ENCODE measurements around the gene SFTPA2.
"Not testable (repeated sequence)": the region's sequence is repeated elsewhere in the genome, so short reads cannot be mapped to it uniquely, and the experiment has no call there.

Gene SFTPA2

DNA sequence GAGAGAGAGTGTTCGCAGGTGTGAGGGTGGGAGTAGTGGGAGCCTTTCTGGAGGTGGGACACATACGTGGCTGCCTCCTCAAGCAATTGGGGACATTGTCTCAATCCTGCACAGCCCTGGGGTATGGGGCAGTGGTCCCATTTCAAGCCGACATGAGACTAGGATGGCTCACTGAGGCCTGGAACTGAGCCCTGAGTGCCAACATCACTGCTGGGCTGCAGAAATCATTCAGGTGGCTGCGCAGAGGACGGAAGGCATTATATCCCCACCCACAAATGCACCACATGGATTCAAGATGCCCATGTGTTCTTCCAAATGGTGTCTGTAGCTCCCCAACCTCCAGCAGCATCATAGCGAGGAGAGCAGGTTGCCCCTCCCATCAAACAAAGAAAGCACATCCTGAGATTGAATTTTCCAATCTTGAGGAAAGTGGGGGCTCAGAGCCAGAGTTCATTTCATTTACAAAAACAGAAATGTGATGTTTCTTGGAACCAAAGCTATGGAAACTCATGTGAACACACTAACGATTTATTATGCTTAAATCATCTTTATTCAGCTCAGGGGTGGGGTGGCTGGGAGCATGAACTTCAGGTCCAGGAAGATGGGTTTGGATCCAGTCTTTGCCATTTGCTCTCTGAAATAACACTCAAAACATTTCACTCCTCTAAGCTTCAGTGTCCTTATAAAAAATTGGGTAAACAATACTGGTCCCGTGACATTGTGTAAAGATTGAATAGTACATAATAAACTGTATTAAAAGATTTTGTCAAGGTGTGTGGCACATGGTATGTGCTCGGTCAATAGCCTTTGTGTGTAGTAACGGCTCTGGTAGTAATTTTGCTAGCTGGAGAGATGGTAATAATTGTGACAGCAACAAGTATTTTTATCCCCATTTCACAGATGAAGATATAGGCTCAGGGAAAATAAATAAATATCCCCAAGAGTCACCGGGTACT lies 4.6 kb downstream of the SFTPA2 start:
- DNase-seq = no peak

DNA sequence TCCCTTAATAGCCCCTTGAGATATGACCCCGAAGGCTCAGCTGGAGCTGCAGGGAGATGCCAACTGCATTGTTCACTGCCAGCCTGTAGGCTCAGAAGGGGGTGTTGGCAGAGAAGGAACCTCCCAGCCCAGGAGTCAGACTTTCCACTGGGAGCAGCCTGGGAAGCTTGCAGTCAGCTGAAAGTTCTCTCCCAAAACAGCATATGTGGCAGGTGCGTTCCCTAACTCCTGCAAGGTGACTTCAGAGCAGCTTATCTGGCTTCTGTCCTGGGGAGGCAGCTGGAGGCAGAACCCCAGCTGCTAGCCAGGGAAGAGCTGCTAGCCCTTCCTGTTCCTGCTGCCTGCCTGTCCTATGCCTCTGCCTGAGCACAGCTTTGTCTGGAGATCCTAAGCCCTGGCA lies 8.1 kb downstream of the SFTPA2 start:
- DNase-seq = no peak

DNA sequence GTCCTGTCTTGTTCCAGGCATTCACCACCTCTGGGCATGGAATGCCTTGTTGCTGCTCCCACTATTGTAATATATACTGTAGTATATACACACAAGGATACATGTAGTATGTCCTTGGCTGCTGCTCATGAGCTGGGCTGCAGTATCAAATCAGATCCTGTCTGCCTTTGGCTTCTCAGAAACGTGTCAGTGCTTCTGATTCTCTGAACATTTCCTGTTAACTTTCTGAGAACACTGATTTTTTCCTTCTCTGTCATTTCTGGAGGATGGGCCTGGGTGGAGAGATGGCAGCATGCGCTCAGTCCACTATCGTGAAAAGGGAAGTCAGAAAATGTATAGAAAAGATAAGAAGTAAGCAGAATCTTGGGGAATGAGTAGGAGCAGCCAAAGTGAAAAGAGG lies 12.2 kb downstream of the SFTPA2 start:
- DNase-seq = no peak

DNA sequence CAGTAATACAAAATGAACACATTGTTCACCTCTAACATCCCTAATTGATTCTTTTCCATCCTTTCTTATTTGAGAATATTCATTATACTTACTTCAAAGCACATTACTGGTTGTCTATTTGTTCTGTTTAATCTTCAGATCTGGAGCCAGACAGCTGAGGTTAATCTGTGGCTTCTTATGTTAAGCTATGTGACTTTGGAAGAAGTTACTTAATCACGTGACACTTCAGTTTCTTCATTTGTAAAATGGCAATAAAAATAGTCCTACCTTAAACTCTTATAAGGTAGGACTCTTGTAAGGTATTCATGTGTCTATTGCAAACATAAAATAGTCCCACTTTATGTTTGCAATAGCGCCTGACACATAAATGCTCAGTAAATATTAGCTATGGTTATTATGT lies 13.1 kb downstream of the SFTPA2 start:
- not testable (repeated sequence) for DNase-seq

DNA sequence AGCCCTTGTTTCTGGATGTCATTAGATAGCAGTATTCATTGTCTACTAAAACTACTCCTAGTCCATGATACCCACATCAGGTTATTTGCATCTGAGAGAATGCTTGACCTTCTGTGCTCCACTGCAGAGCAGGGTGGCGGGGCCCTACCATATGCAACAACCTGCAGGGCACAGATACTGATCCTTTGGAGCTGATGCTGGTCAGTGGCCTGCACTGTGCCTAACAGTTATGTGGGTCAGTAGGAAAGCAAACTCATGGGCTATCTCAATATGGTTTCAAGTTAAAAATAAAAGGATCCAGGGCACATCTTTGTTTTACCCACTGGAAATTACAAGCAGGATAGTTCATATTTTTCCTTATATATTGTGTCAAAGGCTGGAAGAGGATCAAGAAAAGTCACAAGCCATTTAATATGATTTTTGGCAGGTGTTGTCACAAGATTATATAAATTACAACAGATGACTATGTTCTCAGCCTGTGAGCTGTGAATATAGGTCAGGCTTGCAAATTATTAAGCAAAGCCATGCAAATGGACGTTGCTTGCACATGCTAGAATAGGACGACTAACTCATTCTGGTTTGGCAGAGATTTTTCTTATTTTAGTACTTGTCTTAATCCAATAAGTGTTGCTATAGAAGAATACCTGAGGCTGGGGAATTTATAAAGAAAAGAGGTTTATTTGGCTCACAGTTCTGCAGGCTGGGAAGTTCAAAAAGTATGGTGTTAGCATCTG lies 15.1 kb downstream of the SFTPA2 start:
- DNase-seq = not testable (repeated sequence)

DNA sequence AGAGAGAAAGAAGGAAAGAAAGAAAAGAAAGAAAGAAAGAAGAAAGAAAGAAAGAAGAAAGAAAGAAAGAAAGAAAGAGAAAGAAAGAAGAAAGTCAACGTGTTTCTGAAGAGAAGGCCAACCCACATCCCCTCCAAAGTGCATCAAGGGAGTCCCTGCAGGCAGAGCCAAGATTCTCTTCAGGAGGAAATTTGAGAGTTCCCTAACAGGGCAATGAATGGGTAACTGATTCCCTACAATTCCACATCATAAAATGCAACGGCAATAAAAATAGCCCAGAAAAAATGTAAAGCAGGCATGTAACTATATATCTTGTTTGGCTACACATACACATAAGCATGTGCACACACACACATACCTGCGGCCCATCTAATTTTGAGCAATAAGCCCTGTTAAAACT lies 15.8 kb downstream of the SFTPA2 start:
- DNase-seq = not testable (repeated sequence)

DNA sequence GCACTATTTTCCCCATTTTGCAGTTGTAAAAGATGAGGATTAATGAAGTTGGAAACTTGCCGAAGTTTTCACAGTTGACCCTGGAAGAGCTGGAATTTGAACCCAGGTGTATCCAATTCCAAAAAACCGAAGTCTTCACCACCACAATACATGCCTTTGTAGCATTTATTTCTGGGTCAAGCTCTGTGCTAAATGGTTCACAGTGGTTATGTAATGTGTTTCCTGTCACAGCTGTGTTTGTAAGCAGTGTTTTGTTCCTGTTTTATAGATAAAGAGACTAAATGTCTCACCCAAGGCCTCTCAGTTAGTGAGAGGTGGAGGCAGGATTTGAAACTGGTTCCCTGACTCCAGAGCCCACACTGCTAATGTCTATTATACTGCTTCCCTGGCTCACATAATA lies 17.6 kb downstream of the SFTPA2 start:
- DNase-seq = no peak

DNA sequence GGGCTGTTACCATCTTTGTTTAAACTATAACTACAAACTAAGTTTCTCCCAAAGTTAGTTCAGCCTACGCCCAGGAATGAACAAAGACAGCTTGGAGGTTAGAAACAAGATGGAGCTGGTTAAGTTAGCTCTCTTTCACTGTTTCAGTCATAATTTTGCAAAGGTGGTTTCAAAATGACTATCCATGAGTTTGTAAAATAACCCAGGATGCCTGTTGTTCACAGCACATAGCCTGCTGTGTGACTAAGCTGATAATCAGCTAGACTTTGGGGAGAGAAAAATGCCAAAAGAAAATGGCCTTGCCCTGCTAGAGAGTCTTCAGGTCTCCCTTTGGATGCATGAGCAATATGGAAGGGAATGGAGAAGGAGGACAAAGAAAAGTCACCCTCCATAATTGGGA lies 19.3 kb downstream of the SFTPA2 start:
- not testable (repeated sequence) for DNase-seq

DNA sequence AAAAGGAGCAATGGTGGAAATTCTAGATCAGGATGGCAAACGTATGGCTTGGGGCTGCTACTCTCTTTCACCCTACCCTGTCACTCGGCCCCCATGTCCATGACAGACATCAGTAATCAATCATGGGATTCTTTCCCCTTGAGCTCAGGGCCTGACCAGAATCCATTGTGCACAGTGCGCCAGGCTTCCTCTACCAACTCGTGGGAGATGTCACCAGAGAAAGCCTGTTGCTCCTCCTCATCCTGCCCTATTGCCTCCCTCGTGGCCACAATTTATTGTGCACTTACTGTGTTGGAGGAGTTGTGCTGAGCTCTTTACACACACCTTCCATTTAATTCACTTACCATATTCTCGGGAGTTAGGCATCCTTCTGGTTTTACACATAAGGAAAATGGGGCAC lies 21.9 kb downstream of the SFTPA2 start:
- DNase-seq = not testable (repeated sequence)

DNA sequence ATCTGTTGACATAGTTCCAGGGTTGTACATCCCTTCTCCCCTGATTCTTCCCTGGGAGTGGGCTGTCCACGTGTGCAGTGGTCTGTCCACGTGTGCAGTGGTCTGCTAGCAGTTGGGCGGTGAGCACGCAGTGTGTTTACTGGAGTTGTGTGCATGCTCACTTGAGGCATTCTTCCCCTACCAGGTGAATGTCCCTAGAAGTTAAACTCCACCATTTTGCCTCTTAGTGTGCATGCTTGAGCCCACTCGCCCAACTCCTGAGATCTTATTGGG lies 26.4 kb downstream of the SFTPA2 start:
- not testable (repeated sequence) for DNase-seq

DNA sequence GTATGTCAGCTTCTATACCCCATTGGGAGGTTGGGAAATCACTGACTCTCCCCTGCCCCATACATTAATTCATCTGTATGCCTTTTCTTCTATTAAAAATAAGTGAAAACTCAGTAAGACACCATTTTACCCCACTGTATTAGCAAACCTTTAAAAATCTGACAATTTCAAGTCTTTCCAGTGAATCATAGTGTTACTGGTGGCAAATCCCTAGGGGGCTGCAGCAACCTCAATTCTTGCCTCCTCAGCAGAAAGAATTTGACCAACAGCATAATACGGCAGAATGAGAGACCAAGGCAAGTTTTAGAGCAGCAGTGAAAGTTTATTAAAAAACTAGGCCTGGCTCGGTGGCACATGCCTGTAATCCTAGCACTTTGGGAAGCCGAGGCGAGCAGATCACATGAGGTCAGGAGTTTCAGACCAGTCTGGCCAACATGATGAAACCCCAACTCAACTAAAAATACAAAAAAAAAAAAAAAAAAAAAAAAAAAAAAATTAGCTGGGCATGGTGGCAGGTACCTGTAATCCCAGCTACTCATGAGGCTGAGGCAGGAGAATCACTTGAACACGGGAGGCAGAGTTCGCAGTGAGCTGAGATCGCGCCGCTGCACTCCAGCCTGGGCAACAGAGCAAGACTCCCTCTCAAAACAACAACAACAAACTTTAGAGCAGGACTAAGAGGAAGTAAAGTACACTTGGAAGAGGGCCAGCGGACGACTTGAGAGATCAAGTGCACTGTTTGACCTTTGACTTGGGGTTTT lies 26.9 kb downstream of the SFTPA2 start:
- not testable (repeated sequence) for DNase-seq

DNA sequence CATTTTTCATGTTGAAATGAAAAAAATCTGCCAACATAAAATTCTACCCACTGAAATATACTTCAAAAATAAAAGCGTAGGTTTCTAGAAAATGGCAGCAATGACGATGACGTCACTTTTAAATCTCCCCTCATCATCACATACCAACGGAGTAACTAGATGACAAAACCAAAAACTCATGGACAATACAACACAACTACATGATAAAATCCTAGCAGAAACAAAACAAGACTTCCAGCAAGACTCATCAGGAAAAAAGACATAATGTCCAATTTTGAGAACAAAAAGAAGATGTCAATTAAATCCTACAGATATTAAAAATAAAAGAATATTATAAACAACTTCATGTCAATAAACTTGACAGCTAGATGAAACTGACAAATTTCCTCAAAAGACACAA lies 31.9 kb downstream of the SFTPA2 start:
- DNase-seq = not testable (repeated sequence)

DNA sequence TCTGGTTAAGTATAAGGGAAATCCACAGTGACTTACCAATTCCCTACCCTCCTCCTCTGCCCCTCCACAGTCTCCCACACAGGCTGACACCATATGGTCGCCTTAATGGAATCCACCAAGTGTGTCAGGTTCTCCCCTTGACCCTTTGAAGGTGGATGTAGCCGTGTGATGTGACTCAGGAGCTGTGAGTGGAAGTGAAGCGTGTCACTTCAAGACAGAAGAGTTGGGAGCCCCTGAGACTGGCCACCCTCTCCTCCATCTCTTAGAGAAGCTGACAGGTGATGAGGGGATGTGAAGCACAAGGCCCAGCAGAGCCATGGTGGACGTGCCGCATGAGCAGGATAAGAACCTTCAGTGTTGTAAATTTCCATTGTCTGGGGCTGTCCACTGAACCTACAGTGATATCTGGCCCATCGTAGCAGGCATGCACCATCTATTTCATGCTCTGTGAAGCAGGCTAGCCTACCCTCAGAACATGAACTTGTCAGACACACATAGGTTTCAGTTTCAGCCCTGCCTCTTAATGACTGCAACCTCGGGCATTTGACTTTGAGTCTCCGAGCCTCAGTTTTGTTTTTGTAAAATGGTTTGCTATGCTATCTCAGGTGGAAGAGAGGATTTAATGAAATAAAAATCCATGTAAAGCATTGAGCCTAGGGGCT lies 35.0 kb downstream of the SFTPA2 start:
- not testable (repeated sequence) for DNase-seq

DNA sequence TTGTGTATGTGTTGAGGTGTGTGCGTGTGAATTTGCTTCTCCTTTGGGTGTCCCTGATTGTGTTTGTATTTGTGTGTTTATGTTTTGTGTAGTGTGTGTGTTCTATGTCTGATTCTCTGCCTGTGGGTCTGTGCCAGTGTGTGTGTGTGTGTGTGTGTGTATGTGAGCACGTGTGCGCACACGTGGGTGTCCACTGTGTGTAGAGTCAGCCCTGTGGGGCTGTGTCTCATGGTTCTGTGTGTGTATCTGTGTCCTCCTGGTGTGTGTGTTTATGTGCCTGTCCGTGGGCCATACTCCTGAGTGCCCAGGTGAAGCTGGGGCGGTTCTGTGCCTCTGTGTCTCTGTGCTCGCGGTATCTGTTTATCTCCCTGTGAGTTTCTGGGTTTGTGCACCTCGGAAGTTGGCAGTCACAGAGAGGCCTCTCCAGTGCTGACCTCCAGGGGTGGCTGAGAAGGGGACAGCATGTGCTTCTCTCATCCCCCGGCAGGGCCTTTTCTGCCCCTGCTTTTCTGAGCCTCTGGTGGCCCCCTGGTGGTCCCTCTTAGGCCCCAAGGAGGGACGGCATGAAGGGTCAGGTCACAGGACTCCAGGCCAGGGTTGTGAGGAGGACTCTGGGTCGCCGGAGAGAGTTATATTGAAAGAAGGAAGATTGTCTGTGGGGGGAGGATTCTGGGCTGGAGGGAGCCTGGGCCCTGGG lies 36.9 kb downstream of the SFTPA2 start:
- not testable (repeated sequence) for DNase-seq

DNA sequence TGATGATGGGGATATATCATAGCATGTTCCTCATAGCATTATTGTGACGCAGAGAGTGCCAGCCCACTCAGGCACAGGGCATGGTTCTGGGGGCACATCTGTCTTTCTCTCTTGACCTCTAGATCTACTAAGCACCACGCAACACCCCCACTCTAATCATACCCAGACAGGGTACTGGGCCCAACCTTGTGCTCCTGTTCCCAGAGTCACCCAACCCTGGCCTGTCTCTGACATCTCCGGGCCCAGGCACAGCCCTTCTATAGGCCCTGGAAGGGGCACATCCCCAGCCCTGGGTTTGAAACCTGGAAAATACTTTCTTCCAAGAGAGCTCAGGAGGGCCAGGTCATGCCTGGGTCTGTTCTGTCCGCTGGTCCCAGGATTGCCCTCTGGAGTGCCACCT lies 37.7 kb downstream of the SFTPA2 start:
- not testable (repeated sequence) for DNase-seq

DNA sequence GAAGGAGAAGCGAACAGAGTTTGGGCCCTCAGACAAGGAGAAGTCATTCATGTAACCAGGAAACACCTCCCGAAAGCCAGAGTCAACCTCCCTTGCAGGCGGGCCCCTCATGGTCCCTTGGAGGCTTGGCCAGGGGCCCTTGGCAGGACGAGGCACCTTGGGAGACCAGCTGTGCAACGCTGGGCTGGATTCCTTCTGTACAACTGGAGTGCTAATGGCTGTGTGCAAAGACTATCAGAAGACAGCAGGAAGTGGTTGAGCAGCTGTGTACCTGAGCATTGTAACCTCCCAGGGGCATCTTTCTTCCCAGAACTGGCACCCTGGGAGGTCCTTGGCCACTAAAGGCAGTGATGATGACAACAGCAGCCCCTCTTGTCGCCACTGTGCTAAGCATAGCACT lies 38.5 kb downstream of the SFTPA2 start:
- not testable (repeated sequence) for DNase-seq

DNA sequence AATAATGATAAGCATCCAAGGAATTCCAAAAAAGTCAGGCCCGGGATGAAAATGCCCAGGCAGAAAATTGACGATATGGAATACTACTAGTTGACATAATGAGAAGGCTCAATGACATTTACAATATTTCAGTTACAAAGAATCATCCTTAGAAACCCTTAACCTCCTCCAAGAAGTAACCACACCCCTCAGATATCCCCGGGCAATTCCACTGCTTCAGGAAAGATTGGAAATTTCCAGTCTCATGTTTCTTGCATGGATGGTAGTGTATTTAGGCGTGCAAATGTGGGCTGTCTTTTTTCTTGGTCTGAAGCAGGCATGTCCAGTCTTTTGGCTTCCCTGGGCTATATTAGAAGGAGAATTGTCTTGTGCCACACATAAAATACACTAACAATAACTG lies 42.6 kb downstream of the SFTPA2 start:
- DNase-seq = not testable (repeated sequence)

DNA sequence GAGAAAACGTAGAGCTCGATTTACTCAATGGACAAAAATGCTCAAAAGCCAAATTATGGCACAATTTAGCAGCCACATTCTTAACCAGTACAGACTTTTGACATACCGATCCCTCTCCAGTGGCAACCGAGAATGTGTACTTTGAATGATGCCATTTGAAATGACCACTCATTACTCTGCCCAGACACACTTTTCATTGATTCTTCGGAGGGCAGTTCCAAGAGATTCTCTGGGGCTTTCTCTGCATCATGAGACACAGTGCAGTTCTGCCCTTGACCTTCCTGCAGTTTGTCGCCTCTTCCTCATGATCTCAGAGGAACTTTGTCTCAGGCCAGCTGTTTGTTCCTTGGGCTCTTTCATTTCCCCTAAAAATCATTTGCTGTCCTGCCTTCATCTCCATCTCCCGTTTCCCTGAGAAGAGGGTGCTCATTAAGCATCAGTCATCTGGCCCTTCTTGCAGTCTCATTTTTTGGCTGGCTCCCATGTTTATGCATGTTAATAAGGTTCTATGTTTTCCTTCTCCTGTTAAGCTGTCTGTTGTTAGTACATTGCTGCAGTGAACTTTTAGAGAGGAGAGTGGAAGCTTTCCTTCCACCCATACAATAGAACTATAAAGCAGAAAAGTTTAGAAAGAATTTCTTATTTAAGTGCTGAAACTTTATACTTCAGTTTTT lies 43.5 kb downstream of the SFTPA2 start:
- not testable (repeated sequence) for DNase-seq

DNA sequence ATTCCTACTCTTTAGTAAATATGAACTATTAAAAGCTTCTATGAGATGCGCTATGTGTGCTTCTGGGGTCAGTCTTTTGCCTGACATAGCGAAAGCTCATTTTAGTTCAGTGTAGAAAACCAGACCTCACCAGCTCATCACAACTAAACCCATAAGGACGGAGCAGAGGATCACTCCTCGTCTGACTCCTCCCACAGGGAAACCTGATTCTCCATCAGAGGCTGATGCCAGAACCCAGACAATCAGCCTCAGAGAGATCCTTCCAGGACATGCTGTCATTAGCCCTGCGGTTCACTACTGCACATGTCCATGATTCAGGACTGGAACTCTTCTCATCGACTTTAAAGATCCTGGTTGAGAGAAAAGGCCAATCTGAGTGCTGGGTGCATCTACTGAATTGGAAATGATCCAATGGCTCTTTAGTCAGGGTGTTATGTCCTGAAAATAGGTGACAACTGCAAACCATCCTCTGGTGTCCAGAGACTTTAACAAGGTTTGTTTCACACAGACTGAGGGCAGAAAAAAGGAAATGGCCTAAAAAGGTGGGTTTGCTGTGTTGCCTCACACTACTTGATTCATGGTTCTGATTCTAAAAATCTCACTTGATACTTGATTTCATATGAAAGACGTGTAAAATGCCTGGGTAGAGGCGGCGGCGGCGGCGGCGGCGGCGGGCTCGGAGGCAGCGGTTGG lies 48.2 kb downstream of the SFTPA2 start, which contains the start of gene EIF5AL1:
EIF5AL1 (plus strand) TSS at position 643 of the 693 bp plus-strand sequence. CDS start 117 bp downstream, outside the sequence.
- DNase-seq = not testable (repeated sequence)

DNA sequence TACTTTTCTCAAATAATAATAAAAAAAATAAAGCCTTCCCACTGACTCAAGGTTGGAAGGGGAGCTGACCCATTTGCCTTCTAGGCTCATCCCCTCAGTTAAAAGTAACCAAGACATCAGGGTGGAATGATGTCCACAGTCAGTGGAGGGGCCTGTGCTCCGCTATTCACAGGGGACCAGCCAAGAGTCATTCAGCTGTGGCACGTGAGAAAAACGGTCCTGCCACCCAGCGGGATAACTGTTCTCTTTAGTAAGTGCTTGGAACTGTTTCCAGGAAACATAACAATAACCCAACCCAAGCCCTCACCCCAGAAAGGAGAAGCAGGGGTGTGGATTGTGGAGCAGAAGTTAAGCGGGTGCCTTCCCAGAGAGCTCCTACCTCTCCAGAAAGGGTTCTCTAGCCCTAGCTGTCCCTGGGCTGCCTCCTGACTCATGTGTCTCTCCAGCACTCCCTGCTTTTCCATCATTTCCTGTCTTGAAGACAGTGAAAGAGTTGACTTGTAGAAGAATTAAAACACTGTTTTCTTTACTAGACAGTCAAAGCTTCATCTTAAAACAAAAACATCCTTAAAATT lies 50.2 kb downstream of the SFTPA2 start:
- not testable (repeated sequence) for DNase-seq
